AG09319 (cell line): ENCODE data around the gene ABHD13.

Experiments
- DNase-seq: peaks from one replicate; pipeline ENCODE4 v3.0.0-alpha.2; 2010; ENCODE audit warnings: low read depth; ENCODE audit errors: extremely low read depth
- TF ChIP-seq, protein P1 (sequence below): IDR thresholded peaks from 2 replicates; pipeline ENCODE4 v1.5.1; 2011; ENCODE audit warnings: low read depth, mild to moderate bottlenecking, inconsistent platforms, low read length, moderate library complexity

The ABHD13 gene

DNA sequence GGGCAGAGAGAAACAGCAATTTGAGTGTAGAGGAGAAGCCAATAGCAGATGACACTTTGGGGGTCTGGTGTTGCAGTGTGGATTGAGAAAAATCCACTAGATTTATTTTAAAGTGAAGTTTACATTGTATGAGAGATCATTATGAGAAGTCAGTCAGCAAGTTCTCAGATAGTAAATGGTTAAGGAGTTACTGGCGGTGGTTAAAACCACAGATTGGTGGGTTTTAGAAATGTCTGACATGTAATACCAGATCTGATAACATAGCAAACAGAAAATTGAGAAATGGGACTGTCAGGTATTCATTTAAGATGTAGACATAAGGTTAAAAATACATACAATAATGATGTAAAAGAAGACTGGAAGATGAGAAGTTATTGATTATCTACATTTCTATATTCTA is 7.2 kb downstream of the ABHD13 start:
- TF ChIP-seq, protein P1, sequence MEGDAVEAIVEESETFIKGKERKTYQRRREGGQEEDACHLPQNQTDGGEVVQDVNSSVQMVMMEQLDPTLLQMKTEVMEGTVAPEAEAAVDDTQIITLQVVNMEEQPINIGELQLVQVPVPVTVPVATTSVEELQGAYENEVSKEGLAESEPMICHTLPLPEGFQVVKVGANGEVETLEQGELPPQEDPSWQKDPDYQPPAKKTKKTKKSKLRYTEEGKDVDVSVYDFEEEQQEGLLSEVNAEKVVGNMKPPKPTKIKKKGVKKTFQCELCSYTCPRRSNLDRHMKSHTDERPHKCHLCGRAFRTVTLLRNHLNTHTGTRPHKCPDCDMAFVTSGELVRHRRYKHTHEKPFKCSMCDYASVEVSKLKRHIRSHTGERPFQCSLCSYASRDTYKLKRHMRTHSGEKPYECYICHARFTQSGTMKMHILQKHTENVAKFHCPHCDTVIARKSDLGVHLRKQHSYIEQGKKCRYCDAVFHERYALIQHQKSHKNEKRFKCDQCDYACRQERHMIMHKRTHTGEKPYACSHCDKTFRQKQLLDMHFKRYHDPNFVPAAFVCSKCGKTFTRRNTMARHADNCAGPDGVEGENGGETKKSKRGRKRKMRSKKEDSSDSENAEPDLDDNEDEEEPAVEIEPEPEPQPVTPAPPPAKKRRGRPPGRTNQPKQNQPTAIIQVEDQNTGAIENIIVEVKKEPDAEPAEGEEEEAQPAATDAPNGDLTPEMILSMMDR = no peak
- no peak for DNase-seq

DNA sequence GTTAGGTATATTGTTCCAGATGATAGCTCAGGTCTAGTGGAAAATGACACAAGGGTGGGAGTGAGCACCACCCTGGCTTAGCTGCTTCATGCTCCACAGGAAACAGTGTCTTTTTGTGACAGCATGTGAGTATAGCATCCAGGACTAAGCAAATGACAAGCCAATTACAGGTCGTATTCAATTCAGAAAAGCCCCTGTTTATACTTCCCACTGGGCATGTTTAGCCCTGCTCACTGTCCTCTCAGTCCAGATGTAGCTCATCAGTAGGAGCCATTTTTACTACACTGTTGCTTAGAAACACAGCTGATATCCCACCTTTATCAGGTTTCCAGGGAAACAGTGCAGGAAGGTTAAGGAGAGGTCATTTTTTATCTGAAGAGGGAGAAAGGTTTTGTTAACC is 8.0 kb downstream of the ABHD13 start:
- no peak for DNase-seq
- TF ChIP-seq, protein P1 = no peak

DNA sequence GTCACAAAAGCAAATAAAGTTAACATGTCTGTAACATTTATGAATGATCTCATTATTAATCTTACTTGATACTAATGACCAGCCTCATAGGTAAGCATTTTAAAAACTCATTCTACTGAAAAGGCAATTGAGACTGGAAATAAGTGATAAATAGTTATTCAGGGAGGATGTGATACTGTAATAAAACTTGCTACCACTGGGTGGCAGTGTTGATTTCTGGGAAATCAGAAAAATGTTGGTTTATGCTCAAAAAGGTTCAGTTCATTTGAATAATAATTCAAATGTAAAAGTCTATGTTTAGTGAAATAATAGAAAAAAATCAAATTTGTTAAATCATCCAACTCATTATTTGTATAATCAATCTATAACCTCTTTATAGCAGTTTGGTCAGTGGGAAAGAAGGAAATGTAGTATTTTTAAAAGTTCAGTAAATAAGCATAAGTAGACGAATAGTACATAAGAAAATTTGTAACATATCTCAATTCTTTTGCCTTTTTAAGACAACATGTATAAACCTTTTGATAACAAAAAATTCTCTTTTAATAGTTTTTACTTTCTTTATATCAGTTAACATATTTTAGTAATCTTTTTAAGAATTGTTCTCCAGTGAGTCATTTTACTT is 9.6 kb downstream of the ABHD13 start:
- TF ChIP-seq, protein P1 = peak; percentile 71
- DNase-seq = no peak

GRCh38 chr13:108230377-108230776 is 12.2 kb downstream of the ABHD13 start:
- TF ChIP-seq, protein P1 = no peak
- DNase-seq = no peak

GRCh38 chr13:108249150-108249549 is 31.0 kb downstream of the ABHD13 start:
- no peak for DNase-seq
- TF ChIP-seq, protein P1 = no peak

- no peak for DNase-seq
- TF ChIP-seq, protein P1 = no peak
These were observed 39.1 kb downstream of the ABHD13 start for GRCh38 chr13:108257248-108257647.

- TF ChIP-seq, protein P1 = no peak
- DNase-seq = no peak
These were observed 45.6 kb downstream of the ABHD13 start for GRCh38 chr13:108263621-108264355.
